Measurements from ENCODE around the gene RAB11FIP2. TPM values are rescaled to one million over a fixed set of nuclear protein-coding genes. Genes with fewer than 3 reads are reported as not detected.
"Not testable (repeated sequence)": the region's sequence is repeated elsewhere in the genome, so short reads cannot be mapped to it uniquely, and the experiment has no call there.

RAB11FIP2 gene
- total RNA-seq = 10 to 100 TPM; 12.8 to 16.9 TPM

- Mint-ChIP-seq H3K27ac (peak within 1 kb of the TSS; percentile 75), H3K27me3 (no peaks in the 10 kb centered on the region), H3K9me3 (ENCODE audit: low read depth) (no peaks in the 10 kb centered on the region), H3K4me1 (peaks cover 27% of the 10 kb centered on the region), H3K4me3 (peak within 1 kb of the TSS; percentile 83), H3K36me3 (no peaks in the 10 kb centered on the region)
- DNase-seq (peak; percentile 96), ATAC-seq (peak; percentile 92)
- CTCF ChIA-PET = no interaction called here
These were observed at the start of gene RAB11FIP2 for GRCh38 chr10:118046395-118047156. Gene RAB11FIP2, minus strand, starts transcription at chr10:118046941. Its CDS starts 778 bp downstream, at chr10:118046163.

- Mint-ChIP-seq H3K36me3 (no peaks in the 10 kb centered on the region), H3K27me3 (peaks cover 8% of the 10 kb centered on the region), H3K27ac (no peak overlapping the region), H3K4me3 (no peak overlapping the region), H3K4me1 (no peaks in the 10 kb centered on the region), H3K9me3 (ENCODE audit: low read depth) (no peaks in the 10 kb centered on the region)
- CTCF ChIA-PET = no interaction called here
- DNase-seq (no peak), ATAC-seq (no peak)
These were observed 49.3 kb upstream of the RAB11FIP2 start for GRCh38 chr10:118096022-118096421.

- Mint-ChIP-seq H3K36me3 (no peaks in the 10 kb centered on the region), H3K27ac (no peak overlapping the region), H3K4me3 (no peak overlapping the region), H3K4me1 (no peaks in the 10 kb centered on the region), H3K27me3 (peaks cover 11% of the 10 kb centered on the region), H3K9me3 (ENCODE audit: low read depth) (no peaks in the 10 kb centered on the region)
- CTCF ChIA-PET = no interaction called here
- no peak for ATAC-seq
- no peak for DNase-seq
These were observed 45.5 kb upstream of the RAB11FIP2 start for GRCh38 chr10:118092209-118092608.

DNA sequence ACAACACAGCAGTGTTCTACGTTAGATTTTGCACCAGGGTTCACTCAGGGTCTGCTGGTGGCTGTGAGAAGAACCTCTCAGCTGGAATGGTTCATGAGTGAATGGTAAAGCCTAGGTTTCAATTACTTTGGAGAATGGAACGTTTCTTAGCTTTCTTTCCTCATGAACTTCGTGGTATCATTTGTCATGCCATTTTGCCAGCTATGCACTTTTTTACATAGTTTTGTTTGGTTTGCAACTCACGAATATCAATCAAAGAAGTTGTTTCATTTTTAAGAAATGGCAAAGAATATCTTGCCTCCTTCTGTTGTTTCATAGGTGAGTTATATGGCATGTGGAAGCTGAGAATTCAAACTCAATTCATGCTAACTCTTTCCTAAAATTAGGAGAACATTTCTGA is 34.1 kb upstream of the RAB11FIP2 start:
- H3K27me3 Mint-ChIP-seq = peaks cover 2% of the 10 kb centered on the region
- no peak overlapping the region for H3K4me3 Mint-ChIP-seq
- CTCF ChIA-PET = no interaction called here
- no peaks in the 10 kb centered on the region for H3K4me1 Mint-ChIP-seq
- no peak for DNase-seq
- H3K27ac Mint-ChIP-seq = no peak overlapping the region
- no peaks in the 10 kb centered on the region for H3K36me3 Mint-ChIP-seq
- no peak for ATAC-seq
- no peaks in the 10 kb centered on the region for H3K9me3 Mint-ChIP-seq (ENCODE audit: low read depth)

DNA sequence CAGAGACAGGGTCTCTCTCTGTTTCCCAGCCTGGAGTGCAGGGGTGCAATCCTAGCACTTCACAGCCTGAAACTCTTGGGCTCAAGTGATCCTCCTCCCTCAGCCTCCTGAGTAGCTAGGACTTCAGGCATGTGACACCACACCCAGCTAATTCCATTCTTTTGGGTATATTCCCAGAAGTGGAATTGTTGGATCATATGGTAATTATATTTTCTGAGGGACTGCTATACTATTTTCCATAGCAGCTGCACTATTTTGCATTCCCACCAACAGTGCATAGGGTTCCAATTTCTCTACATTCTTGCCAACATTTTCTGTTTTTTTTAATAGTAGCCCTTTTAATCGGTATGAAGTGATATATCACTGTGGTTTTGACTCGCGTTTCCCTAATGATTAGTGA is 30.0 kb upstream of the RAB11FIP2 start:
- Mint-ChIP-seq H3K27me3 (peaks cover 7% of the 10 kb centered on the region), H3K4me3 (no peak overlapping the region), H3K4me1 (no peaks in the 10 kb centered on the region), H3K9me3 (ENCODE audit: low read depth) (no peaks in the 10 kb centered on the region), H3K27ac (no peak overlapping the region), H3K36me3 (no peaks in the 10 kb centered on the region)
- CTCF ChIA-PET = no interaction called here
- ATAC-seq = no peak
- DNase-seq = no peak

DNA sequence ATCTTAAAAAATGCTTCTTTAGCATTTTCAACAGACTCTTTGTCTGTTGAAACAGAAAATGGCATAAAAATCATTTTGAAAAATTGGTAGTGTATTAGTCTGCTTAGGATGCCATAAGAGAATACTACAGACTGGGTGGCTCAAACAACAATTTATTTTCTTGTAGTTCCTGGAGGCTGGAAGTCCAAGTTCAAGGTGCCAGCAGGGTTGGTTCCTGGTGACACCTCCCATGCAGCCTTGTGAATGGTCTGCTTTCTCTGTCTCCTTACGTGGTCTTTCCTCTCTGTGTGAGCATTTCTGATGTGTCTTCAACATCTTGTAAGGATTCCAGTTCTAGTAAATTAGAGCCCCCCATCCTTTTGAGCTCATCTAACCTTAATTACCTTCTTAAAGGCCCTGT is 26.1 kb upstream of the RAB11FIP2 start:
- ATAC-seq = no peak
- Mint-ChIP-seq H3K9me3 (ENCODE audit: low read depth) (no peaks in the 10 kb centered on the region), H3K4me3 (no peak overlapping the region), H3K36me3 (no peaks in the 10 kb centered on the region), H3K27ac (no peak overlapping the region), H3K4me1 (no peaks in the 10 kb centered on the region), H3K27me3 (peaks cover 8% of the 10 kb centered on the region)
- CTCF ChIA-PET = interaction anchor here (0.6 kb wide), 1 partner anchor 149 kb away, joined by 4 read pairs; no protein-coding TSS in a partner anchor
- DNase-seq = no peak

DNA sequence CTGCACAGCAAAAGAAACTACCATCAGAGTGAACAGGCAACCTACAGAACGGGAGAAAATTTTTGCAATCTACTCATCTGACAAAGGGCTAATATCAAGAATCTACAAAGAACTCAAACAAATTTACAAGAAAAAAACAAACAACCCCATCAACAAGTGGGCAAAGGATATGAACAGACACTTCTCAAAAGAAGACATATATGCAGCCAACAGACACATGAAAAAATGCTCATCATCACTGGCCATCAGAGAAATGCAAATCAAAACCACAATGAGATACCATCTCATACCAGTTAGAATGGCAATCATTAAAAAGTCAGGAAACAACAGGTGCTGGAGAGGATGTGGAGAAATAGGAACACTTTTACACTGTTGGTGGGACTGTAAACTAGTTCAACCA is 20.6 kb upstream of the RAB11FIP2 start:
- CTCF ChIA-PET; H3K27me3 Mint-ChIP-seq; H3K9me3 Mint-ChIP-seq (ENCODE audit: low read depth); H3K27ac Mint-ChIP-seq; ATAC-seq; H3K36me3 Mint-ChIP-seq; DNase-seq; H3K4me1 Mint-ChIP-seq; H3K4me3 Mint-ChIP-seq: not testable (repeated sequence)

DNA sequence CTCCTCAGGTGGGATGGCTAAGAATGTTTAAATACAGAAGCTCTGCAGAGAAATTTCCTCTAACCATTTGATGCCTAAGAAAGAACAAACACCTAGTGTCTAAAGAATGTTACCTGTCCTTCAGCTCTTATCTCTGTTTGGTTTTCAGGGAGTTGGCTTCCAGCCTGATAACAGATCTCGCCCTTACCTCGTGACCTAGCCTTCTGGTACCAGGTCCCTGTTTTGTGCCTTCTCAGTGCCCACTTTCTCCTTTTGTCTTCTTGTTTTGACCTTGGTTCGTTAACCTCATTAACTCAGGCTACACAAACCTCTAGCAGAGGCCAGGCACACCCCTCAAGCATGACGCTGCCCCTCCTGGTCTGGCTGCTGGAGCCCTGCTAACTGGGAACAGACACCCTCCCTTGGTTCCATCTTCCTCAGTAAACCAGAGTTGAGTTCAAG is 16.1 kb upstream of the RAB11FIP2 start:
- Mint-ChIP-seq H3K27me3 (peaks cover 25% of the 10 kb centered on the region), H3K4me1 (no peaks in the 10 kb centered on the region), H3K27ac (no peak overlapping the region), H3K4me3 (no peak overlapping the region), H3K9me3 (ENCODE audit: low read depth) (no peaks in the 10 kb centered on the region), H3K36me3 (no peaks in the 10 kb centered on the region)
- no peak for DNase-seq
- CTCF ChIA-PET = no interaction called here
- ATAC-seq = no peak

- no peak overlapping the region for H3K27ac Mint-ChIP-seq
- H3K9me3 Mint-ChIP-seq (ENCODE audit: low read depth) = no peaks in the 10 kb centered on the region
- no peaks in the 10 kb centered on the region for H3K4me1 Mint-ChIP-seq
- no peaks in the 10 kb centered on the region for H3K36me3 Mint-ChIP-seq
- no peak for DNase-seq
- H3K4me3 Mint-ChIP-seq = no peak overlapping the region
- CTCF ChIA-PET = no interaction called here
- H3K27me3 Mint-ChIP-seq = peaks cover 22% of the 10 kb centered on the region
- ATAC-seq = no peak
These were observed 11.6 kb upstream of the RAB11FIP2 start for GRCh38 chr10:118058371-118058770.

- Mint-ChIP-seq H3K4me1 (no peaks in the 10 kb centered on the region), H3K27ac (no peak overlapping the region), H3K27me3 (peaks cover 22% of the 10 kb centered on the region), H3K9me3 (ENCODE audit: low read depth) (no peaks in the 10 kb centered on the region), H3K4me3 (no peak overlapping the region), H3K36me3 (no peaks in the 10 kb centered on the region)
- DNase-seq = no peak
- CTCF ChIA-PET = no interaction called here
- no peak for ATAC-seq
These were observed 10.6 kb upstream of the RAB11FIP2 start for GRCh38 chr10:118057361-118057760.

DNA sequence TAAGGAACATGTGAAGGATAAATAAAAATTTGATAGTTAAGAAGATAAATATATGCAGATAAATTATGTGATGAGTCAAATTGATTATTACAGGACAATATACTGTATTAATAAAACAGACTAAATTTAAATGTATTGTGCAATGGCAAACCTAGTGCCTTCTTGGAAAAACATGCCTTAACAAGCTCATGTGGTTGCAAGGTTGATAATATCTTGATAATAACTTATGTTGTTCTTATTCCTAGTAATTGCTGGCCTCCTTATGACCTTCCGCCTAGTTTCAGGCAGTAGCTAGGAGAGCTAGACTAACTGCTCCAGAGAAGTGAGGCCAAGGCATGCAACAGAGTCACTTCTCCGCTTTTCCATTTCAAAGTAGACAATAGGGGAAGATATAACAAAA is 7.6 kb upstream of the RAB11FIP2 start:
- no peaks in the 10 kb centered on the region for H3K36me3 Mint-ChIP-seq
- CTCF ChIA-PET = no interaction called here
- peaks cover 8% of the 10 kb centered on the region for H3K27me3 Mint-ChIP-seq
- DNase-seq = no peak
- no peaks in the 10 kb centered on the region for H3K4me1 Mint-ChIP-seq
- no peaks in the 10 kb centered on the region for H3K9me3 Mint-ChIP-seq (ENCODE audit: low read depth)
- ATAC-seq = no peak
- H3K27ac Mint-ChIP-seq = no peak overlapping the region
- H3K4me3 Mint-ChIP-seq = no peak overlapping the region

GRCh38 chr10:118052816-118053215 is 6.1 kb upstream of the RAB11FIP2 start:
- peaks cover 6% of the 10 kb centered on the region for H3K27me3 Mint-ChIP-seq
- H3K9me3 Mint-ChIP-seq (ENCODE audit: low read depth) = no peaks in the 10 kb centered on the region
- no peak for ATAC-seq
- no peak overlapping the region for H3K4me3 Mint-ChIP-seq
- DNase-seq = no peak
- CTCF ChIA-PET = no interaction called here
- H3K36me3 Mint-ChIP-seq = no peaks in the 10 kb centered on the region
- H3K4me1 Mint-ChIP-seq = no peaks in the 10 kb centered on the region
- no peak overlapping the region for H3K27ac Mint-ChIP-seq

- Mint-ChIP-seq H3K4me1 (peaks cover 25% of the 10 kb centered on the region), H3K27ac (no peak overlapping the region), H3K27me3 (peaks cover 2% of the 10 kb centered on the region), H3K9me3 (ENCODE audit: low read depth) (no peaks in the 10 kb centered on the region), H3K4me3 (peak overlapping the region; percentile 83), H3K36me3 (no peaks in the 10 kb centered on the region)
- ATAC-seq = no peak
- CTCF ChIA-PET = no interaction called here
- no peak for DNase-seq
These were observed 1.1 kb upstream of the RAB11FIP2 start for GRCh38 chr10:118047880-118048279.

- peak overlapping the region; percentile 83 for H3K4me3 Mint-ChIP-seq
- CTCF ChIA-PET = no interaction called here
- H3K4me1 Mint-ChIP-seq = peaks cover 27% of the 10 kb centered on the region
- DNase-seq (no peak), ATAC-seq (no peak)
- no peaks in the 10 kb centered on the region for H3K36me3 Mint-ChIP-seq
- H3K9me3 Mint-ChIP-seq (ENCODE audit: low read depth) = no peaks in the 10 kb centered on the region
- peaks cover 2% of the 10 kb centered on the region for H3K27me3 Mint-ChIP-seq
- peak overlapping the region; percentile 75 for H3K27ac Mint-ChIP-seq
These were observed 497 bp upstream of the RAB11FIP2 start for GRCh38 chr10:118047157-118047719.
